ENCODE results near the gene SRP14.

SRP14 gene

GRCh38 chr15:40055576-40056293, 16.8 kb upstream of the SRP14 start:
- peaks cover 37% of the 10 kb centered on the region for H3K4me1 ChIP-seq (ENCODE audit: control insufficient read depth, insufficient read depth, low read length, unreplicated experiment)
- no peak overlapping the region for H3K4me3 ChIP-seq (ENCODE audit: low read depth, low read length)
- H3K27me3 ChIP-seq (ENCODE audit: insufficient read depth, low read length) = no peaks in the 10 kb centered on the region
- 0 out of 2 replicates have a peak, but pooled peaks cover 8% of the 10 kb centered on the region for H3K36me3 ChIP-seq (ENCODE audit: insufficient read depth, low read length)
- no peaks in the 10 kb centered on the region for H3K79me2 ChIP-seq (ENCODE audit: control insufficient read depth, insufficient read depth, low read length, unreplicated experiment)
- H2AFZ ChIP-seq (ENCODE audit: low read length, unreplicated experiment) = no peak overlapping the region
- H3K27ac ChIP-seq (ENCODE audit: low read depth, low read length) = peak overlapping the region; percentile 28; the same call in 1 of the 2 replicates

GRCh38 chr15:40054855-40055575, 16.0 kb upstream of the SRP14 start:
- Histone ChIP-seq H3K27ac (ENCODE audit: low read depth, low read length) (peak overlapping the region; percentile 28; the same call in 1 of the 2 replicates), H3K4me3 (ENCODE audit: low read depth, low read length) (no peak overlapping the region), H2AFZ (ENCODE audit: low read length, unreplicated experiment) (no peak overlapping the region)

GRCh38 chr15:40054605-40054854, 15.5 kb upstream of the SRP14 start:
- no peak overlapping the region for H2AFZ ChIP-seq (ENCODE audit: low read length, unreplicated experiment)
- H3K27me3 ChIP-seq (ENCODE audit: insufficient read depth, low read length) = no peaks in the 10 kb centered on the region
- H3K79me2 ChIP-seq (ENCODE audit: control insufficient read depth, insufficient read depth, low read length, unreplicated experiment) = no peaks in the 10 kb centered on the region
- H3K36me3 ChIP-seq (ENCODE audit: insufficient read depth, low read length) = no peaks in the 10 kb centered on the region
- peak overlapping the region; percentile 5; the same call in 1 of the 2 replicates for H3K27ac ChIP-seq (ENCODE audit: low read depth, low read length)
- no peak overlapping the region for H3K4me3 ChIP-seq (ENCODE audit: low read depth, low read length)
- peaks cover 37% of the 10 kb centered on the region for H3K4me1 ChIP-seq (ENCODE audit: control insufficient read depth, insufficient read depth, low read length, unreplicated experiment)

More at GRCh38 chr15:40054855-40055575, 16.0 kb upstream of the SRP14 start:
- Histone ChIP-seq H3K79me2 (ENCODE audit: control insufficient read depth, insufficient read depth, low read length, unreplicated experiment) (no peaks in the 10 kb centered on the region), H3K4me1 (ENCODE audit: control insufficient read depth, insufficient read depth, low read length, unreplicated experiment) (peaks cover 37% of the 10 kb centered on the region), H3K27me3 (ENCODE audit: insufficient read depth, low read length) (no peaks in the 10 kb centered on the region), H3K36me3 (ENCODE audit: insufficient read depth, low read length) (0 out of 2 replicates have a peak, but pooled peaks cover under 1% of the 10 kb centered on the region)

- Histone ChIP-seq H3K36me3 (ENCODE audit: insufficient read depth, low read length) (no peaks in the 10 kb centered on the region), H3K79me2 (ENCODE audit: control insufficient read depth, insufficient read depth, low read length, unreplicated experiment) (no peaks in the 10 kb centered on the region), H3K27me3 (ENCODE audit: insufficient read depth, low read length) (no peaks in the 10 kb centered on the region), H3K27ac (ENCODE audit: low read depth, low read length) (peak overlapping the region; percentile 5; the same call in 1 of the 2 replicates), H3K4me1 (ENCODE audit: control insufficient read depth, insufficient read depth, low read length, unreplicated experiment) (peaks cover 32% of the 10 kb centered on the region), H3K4me3 (ENCODE audit: low read depth, low read length) (no peak overlapping the region), H2AFZ (ENCODE audit: low read length, unreplicated experiment) (no peak overlapping the region)
These were observed 15.0 kb upstream of the SRP14 start for GRCh38 chr15:40053831-40054604.

GRCh38 chr15:40053079-40053830, 14.3 kb upstream of the SRP14 start:
- Histone ChIP-seq H3K4me3 (ENCODE audit: low read depth, low read length) (no peak overlapping the region), H3K27me3 (ENCODE audit: insufficient read depth, low read length) (no peaks in the 10 kb centered on the region), H2AFZ (ENCODE audit: low read length, unreplicated experiment) (no peak overlapping the region), H3K27ac (ENCODE audit: low read depth, low read length) (no peak overlapping the region), H3K4me1 (ENCODE audit: control insufficient read depth, insufficient read depth, low read length, unreplicated experiment) (peaks cover 30% of the 10 kb centered on the region), H3K79me2 (ENCODE audit: control insufficient read depth, insufficient read depth, low read length, unreplicated experiment) (no peaks in the 10 kb centered on the region), H3K36me3 (ENCODE audit: insufficient read depth, low read length) (no peaks in the 10 kb centered on the region)

- no peak overlapping the region for H3K27ac ChIP-seq (ENCODE audit: low read depth, low read length)
These were observed 13.6 kb upstream of the SRP14 start for GRCh38 chr15:40052604-40053003.

GRCh38 chr15:40051616-40052415, 12.8 kb upstream of the SRP14 start:
- Histone ChIP-seq H3K27ac (ENCODE audit: low read depth, low read length) (no peak overlapping the region), H3K4me3 (ENCODE audit: low read depth, low read length) (no peak overlapping the region), H3K27me3 (ENCODE audit: insufficient read depth, low read length) (no peaks in the 10 kb centered on the region), H3K79me2 (ENCODE audit: control insufficient read depth, insufficient read depth, low read length, unreplicated experiment) (no peaks in the 10 kb centered on the region), H2AFZ (ENCODE audit: low read length, unreplicated experiment) (no peak overlapping the region), H3K36me3 (ENCODE audit: insufficient read depth, low read length) (no peaks in the 10 kb centered on the region), H3K4me1 (ENCODE audit: control insufficient read depth, insufficient read depth, low read length, unreplicated experiment) (peaks cover 41% of the 10 kb centered on the region)

More at GRCh38 chr15:40052604-40053003, 13.6 kb upstream of the SRP14 start:
- H3K4me1 ChIP-seq (ENCODE audit: control insufficient read depth, insufficient read depth, low read length, unreplicated experiment) = peaks cover 33% of the 10 kb centered on the region
- no peaks in the 10 kb centered on the region for H3K27me3 ChIP-seq (ENCODE audit: insufficient read depth, low read length)
- no peaks in the 10 kb centered on the region for H3K36me3 ChIP-seq (ENCODE audit: insufficient read depth, low read length)
- H3K79me2 ChIP-seq (ENCODE audit: control insufficient read depth, insufficient read depth, low read length, unreplicated experiment) = no peaks in the 10 kb centered on the region
- no peak overlapping the region for H3K4me3 ChIP-seq (ENCODE audit: low read depth, low read length)
- no peak overlapping the region for H2AFZ ChIP-seq (ENCODE audit: low read length, unreplicated experiment)

- no peaks in the 10 kb centered on the region for H3K79me2 ChIP-seq (ENCODE audit: control insufficient read depth, insufficient read depth, low read length, unreplicated experiment)
- H3K4me1 ChIP-seq (ENCODE audit: control insufficient read depth, insufficient read depth, low read length, unreplicated experiment) = peaks cover 48% of the 10 kb centered on the region
- H2AFZ ChIP-seq (ENCODE audit: low read length, unreplicated experiment) = no peak overlapping the region
- no peak overlapping the region for H3K27ac ChIP-seq (ENCODE audit: low read depth, low read length)
- H3K4me3 ChIP-seq (ENCODE audit: low read depth, low read length) = no peak overlapping the region
- no peaks in the 10 kb centered on the region for H3K27me3 ChIP-seq (ENCODE audit: insufficient read depth, low read length)
- no peaks in the 10 kb centered on the region for H3K36me3 ChIP-seq (ENCODE audit: insufficient read depth, low read length)
These were observed 11.9 kb upstream of the SRP14 start for GRCh38 chr15:40050788-40051470.

- H2AFZ ChIP-seq (ENCODE audit: low read length, unreplicated experiment) = no peak overlapping the region
- no peaks in the 10 kb centered on the region for H3K36me3 ChIP-seq (ENCODE audit: insufficient read depth, low read length)
- H3K79me2 ChIP-seq (ENCODE audit: control insufficient read depth, insufficient read depth, low read length, unreplicated experiment) = no peaks in the 10 kb centered on the region
- H3K4me1 ChIP-seq (ENCODE audit: control insufficient read depth, insufficient read depth, low read length, unreplicated experiment) = peaks cover 34% of the 10 kb centered on the region
- no peak overlapping the region for H3K27ac ChIP-seq (ENCODE audit: low read depth, low read length)
- no peaks in the 10 kb centered on the region for H3K27me3 ChIP-seq (ENCODE audit: insufficient read depth, low read length)
- H3K4me3 ChIP-seq (ENCODE audit: low read depth, low read length) = no peak overlapping the region
These were observed 10.0 kb upstream of the SRP14 start for GRCh38 chr15:40048926-40049475.
